Kidney epithelial cell (primary cell): ENCODE results near the gene MTX2. TPM values are rescaled to one million over a fixed set of nuclear protein-coding genes. Genes with fewer than 3 reads are reported as not detected.

Experiments
- DNase-seq: peaks from one replicate; pipeline ENCODE4 v3.0.0-alpha.2; 2010; ENCODE audit warnings: low read depth
- H3K27me3 ChIP-seq: 2 replicates; pipeline ENCODE4 v1.6.0; 2011; ENCODE audit warnings: low read length; ENCODE audit not compliant: control insufficient read depth, insufficient read depth
- H3K36me3 ChIP-seq: 2 replicates; pipeline ENCODE4 v1.5.1; 2011; ENCODE audit warnings: low read length; ENCODE audit not compliant: control insufficient read depth, insufficient read depth
- H3K4me3 ChIP-seq: 2 replicates; pipeline ENCODE4 v1.5.1; 2011; ENCODE audit warnings: low read depth, mild to moderate bottlenecking, control low read depth, low read length
- total RNA-seq: library from RNA; depleted of rRNA; stranded (reverse); fragments of >200 nt; gene quantifications from 2 replicates; pipeline ENCODE4 v1.2.3, GENCODE V29; 2015
- TF ChIP-seq, protein P1 (sequence below): IDR thresholded peaks from 2 replicates; pipeline ENCODE4 v1.5.1; 2011; ENCODE audit warnings: mild to moderate bottlenecking, moderate library complexity, low read length, control low read depth, inconsistent platforms; ENCODE audit not compliant: insufficient read depth, poor library complexity, severe bottlenecking

The MTX2 gene
- total RNA-seq, 1 donor from 2014 or later: 62.8 TPM

GRCh38 chr2:176240301-176240700, 28.9 kb upstream of the MTX2 start:
- no peak for DNase-seq
- Histone ChIP-seq H3K27me3 (no peaks in the 10 kb centered on the region), H3K36me3 (no peaks in the 10 kb centered on the region), H3K4me3 (no peak overlapping the region)
- TF ChIP-seq, protein P1, sequence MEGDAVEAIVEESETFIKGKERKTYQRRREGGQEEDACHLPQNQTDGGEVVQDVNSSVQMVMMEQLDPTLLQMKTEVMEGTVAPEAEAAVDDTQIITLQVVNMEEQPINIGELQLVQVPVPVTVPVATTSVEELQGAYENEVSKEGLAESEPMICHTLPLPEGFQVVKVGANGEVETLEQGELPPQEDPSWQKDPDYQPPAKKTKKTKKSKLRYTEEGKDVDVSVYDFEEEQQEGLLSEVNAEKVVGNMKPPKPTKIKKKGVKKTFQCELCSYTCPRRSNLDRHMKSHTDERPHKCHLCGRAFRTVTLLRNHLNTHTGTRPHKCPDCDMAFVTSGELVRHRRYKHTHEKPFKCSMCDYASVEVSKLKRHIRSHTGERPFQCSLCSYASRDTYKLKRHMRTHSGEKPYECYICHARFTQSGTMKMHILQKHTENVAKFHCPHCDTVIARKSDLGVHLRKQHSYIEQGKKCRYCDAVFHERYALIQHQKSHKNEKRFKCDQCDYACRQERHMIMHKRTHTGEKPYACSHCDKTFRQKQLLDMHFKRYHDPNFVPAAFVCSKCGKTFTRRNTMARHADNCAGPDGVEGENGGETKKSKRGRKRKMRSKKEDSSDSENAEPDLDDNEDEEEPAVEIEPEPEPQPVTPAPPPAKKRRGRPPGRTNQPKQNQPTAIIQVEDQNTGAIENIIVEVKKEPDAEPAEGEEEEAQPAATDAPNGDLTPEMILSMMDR: no peak

DNA sequence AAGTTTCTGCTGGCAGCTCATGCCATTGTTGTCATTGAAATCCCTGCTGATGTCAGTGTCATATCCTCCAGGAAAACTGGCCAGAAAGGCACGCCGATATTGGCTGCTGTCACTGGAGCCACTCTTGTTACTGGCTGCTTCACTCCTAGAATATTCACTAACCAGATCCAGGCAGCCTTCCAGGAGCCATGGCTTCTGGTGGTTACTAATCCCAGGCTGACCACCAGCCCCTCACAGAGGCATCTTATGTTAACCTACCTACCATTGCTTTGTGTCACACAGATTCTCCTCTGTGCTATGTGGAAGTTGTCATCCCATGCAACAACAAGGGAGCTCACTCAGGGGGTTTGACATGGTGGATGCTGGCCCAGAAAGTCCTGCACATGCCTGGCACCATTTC, 27.0 kb upstream of the MTX2 start:
- Histone ChIP-seq H3K27me3 (no peaks in the 10 kb centered on the region), H3K36me3 (no peaks in the 10 kb centered on the region)
- DNase-seq: no peak

DNA sequence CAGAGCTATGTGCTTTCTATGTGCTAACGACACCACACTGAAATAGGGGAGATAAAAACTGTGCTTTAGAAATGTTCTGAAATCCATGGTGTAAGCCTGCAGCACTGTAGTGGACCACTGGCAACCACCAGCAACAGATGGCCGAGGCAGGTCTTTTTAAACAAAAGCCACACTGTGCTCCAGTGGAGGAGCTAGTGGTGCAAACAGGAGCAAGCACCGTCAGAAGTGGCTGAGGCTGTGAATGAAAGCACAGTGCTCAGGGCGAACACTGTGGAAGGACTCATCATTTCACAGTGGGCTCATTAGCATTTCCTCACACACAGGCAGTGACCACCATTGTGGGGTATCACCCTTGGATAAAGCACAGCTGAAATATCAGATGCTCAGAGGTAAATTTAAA, 22.9 kb upstream of the MTX2 start:
- Histone ChIP-seq H3K27me3 (no peaks in the 10 kb centered on the region), H3K36me3 (no peaks in the 10 kb centered on the region), H3K4me3 (no peak overlapping the region)
- DNase-seq: no peak
- TF ChIP-seq, protein P1: no peak

More for the DNA sequence above, 27.0 kb upstream of the MTX2 start:
- TF ChIP-seq, protein P1: no peak
- H3K4me3 ChIP-seq: no peak overlapping the region

DNA sequence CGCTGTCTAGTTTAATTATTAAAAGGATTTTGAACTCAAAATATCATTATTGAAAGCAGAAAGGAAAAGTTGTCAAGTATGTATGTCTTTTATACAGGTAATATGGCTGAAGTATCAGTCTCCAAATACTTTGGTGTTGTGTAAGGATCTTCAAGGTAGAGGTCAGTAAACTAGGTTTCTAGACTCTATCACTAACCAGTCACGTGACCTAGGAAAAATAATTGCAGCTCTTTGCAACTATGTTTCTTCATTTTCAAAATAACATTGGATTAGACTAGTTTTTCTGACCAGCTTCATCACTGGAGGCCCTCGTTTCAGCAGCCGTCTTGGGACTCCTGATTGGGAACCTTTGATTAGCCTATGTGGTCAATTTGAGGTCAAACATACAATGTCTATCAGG, 21.4 kb upstream of the MTX2 start:
- DNase-seq: no peak
- TF ChIP-seq, protein P1: no peak
- H3K4me3 ChIP-seq: no peak overlapping the region
- no peaks in the 10 kb centered on the region for H3K36me3 ChIP-seq
- H3K27me3 ChIP-seq: no peaks in the 10 kb centered on the region

GRCh38 chr2:176251928-176252327, 17.3 kb upstream of the MTX2 start:
- no peak for DNase-seq
- H3K27me3 ChIP-seq: no peaks in the 10 kb centered on the region
- H3K36me3 ChIP-seq: no peaks in the 10 kb centered on the region
- H3K4me3 ChIP-seq: no peak overlapping the region
- TF ChIP-seq, protein P1: no peak

GRCh38 chr2:176260689-176261088, 8.6 kb upstream of the MTX2 start:
- no peak for DNase-seq
- H3K27me3 ChIP-seq: no peaks in the 10 kb centered on the region
- no peaks in the 10 kb centered on the region for H3K36me3 ChIP-seq
- no peak overlapping the region for H3K4me3 ChIP-seq
- TF ChIP-seq, protein P1: no peak
